Ascending aorta (tissue), 2 donors: ENCODE results near the gene CMPK2. TPM values are rescaled to one million over a fixed set of nuclear protein-coding genes. Genes with fewer than 3 reads are reported as not detected.

ENCODE experiments used
- DNase-seq, 2 donors: peaks; one replicate each; pipeline ENCODE4 v3.0.0-alpha.2; 2019; ENCODE audit warnings: low spot score in 2 of 2
- H3K27ac ChIP-seq, 2 donors: fragments of 200-600 bp; sonication (generic); one replicate each; pipeline ENCODE4 v1.5.1; 2016 to 2017; ENCODE audit warnings: mild to moderate bottlenecking in 1 of 2
- H3K27me3 ChIP-seq: fragments of 200-600 bp; sonication (generic); one replicate; pipeline ENCODE4 v1.5.1; 2017
- H3K36me3 ChIP-seq, 2 donors: fragments of 200-600 bp; sonication (generic); one replicate each; pipeline ENCODE4 v1.5.1; 2016
- H3K4me1 ChIP-seq, 2 donors: fragments of 200-600 bp; sonication (generic); one replicate each; pipeline ENCODE4 v1.5.1; 2016 to 2017; ENCODE audit warnings: mild to moderate bottlenecking in 1 of 2
- H3K4me3 ChIP-seq, 2 donors: fragments of 200-600 bp; sonication (generic); one replicate each; pipeline ENCODE4 v1.5.1; 2016 to 2017; ENCODE audit warnings: mild to moderate bottlenecking in 1 of 2
- H3K9me3 ChIP-seq, 2 donors: fragments of 200-600 bp; sonication (generic); one replicate each; pipeline ENCODE4 v1.5.1; 2016
- intact Hi-C: fragments of 100-400 bp; cut with DNase I; formaldehyde crosslinking; loops from one replicate; pipeline ENCODE4 v1.15.1; 2023
- total RNA-seq: library from RNA; depleted of rRNA; stranded (reverse); fragments of >200 nt; gene quantifications from one replicate; pipeline ENCODE4 v1.1.0, GENCODE V29; 2016
- TF ChIP-seq, protein P1 (sequence below), 3 experiments: fragments of 200-600 bp in 2 of 3; fragments of 450-650 bp in 1 of 3; sonication (generic) in 2 of 3; IDR thresholded peaks; one replicate each; pipeline ENCODE4 v1.5.1; 2016 to 2019; ENCODE audit warnings: antibody characterized with exemption in 3 of 3, mild to moderate bottlenecking in 1 of 3, moderate library complexity in 1 of 3

The CMPK2 gene
- total RNA-seq, 1 donor from 2014 or later: 9.4 TPM

DNA sequence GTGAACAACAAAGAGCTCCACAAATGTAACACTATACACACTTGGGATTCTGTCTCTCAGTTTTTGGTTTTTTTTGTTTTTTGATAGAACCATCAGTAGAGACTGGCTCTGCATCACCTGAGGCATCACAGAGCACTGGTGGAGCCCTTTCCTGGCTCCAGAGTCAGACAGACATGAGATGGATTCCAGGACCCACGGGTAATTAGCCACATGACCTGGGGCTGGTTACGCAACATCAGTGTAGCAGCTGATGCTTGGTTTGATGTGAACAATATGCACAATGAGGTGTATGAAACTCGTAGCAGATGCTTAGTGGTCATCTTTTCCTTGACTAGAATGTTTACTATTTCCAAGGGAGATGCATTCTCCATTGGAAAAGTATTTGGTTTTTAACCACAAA lies 40.7 kb downstream of the CMPK2 start:
- Histone ChIP-seq H3K36me3 (no peaks in the 10 kb centered on the region), H3K9me3 (no peaks in the 10 kb centered on the region), H3K4me1 (peaks cover 0 to 2% of the 10 kb centered on the region in 2 donors), H3K27me3 (no peaks in the 10 kb centered on the region), H3K27ac (no peak overlapping the region), H3K4me3 (no peak overlapping the region)
- TF ChIP-seq, protein P1, sequence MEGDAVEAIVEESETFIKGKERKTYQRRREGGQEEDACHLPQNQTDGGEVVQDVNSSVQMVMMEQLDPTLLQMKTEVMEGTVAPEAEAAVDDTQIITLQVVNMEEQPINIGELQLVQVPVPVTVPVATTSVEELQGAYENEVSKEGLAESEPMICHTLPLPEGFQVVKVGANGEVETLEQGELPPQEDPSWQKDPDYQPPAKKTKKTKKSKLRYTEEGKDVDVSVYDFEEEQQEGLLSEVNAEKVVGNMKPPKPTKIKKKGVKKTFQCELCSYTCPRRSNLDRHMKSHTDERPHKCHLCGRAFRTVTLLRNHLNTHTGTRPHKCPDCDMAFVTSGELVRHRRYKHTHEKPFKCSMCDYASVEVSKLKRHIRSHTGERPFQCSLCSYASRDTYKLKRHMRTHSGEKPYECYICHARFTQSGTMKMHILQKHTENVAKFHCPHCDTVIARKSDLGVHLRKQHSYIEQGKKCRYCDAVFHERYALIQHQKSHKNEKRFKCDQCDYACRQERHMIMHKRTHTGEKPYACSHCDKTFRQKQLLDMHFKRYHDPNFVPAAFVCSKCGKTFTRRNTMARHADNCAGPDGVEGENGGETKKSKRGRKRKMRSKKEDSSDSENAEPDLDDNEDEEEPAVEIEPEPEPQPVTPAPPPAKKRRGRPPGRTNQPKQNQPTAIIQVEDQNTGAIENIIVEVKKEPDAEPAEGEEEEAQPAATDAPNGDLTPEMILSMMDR (IDR thresholded peaks at IDR 0.05): no peak
- intact Hi-C loops: no loop called here
- no peak for DNase-seq

DNA sequence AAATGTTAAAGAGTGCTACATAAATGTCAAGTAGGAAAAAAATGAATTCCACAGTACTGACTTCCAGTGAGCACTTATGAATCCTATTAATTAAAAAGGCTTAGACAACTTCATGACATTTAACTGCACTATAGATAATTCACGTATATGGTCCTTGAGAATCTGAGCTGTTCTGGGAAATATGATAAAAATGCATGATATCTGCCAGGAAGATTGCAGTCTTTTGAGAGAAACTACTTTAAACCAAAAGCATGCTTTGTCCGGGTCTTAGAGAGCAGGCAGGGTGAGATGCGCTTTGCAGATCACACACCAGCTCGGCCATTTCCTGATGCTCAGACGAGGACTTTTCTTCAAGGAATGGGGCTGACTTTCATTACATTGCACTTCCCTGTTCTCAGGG lies 42.6 kb downstream of the CMPK2 start:
- H3K4me3 ChIP-seq: no peak overlapping the region
- H3K36me3 ChIP-seq: no peaks in the 10 kb centered on the region
- TF ChIP-seq, protein P1 (IDR thresholded peaks at IDR 0.05): no peak
- intact Hi-C loops: no loop called here
- H3K9me3 ChIP-seq: no peaks in the 10 kb centered on the region
- no peaks in the 10 kb centered on the region for H3K27me3 ChIP-seq
- H3K27ac ChIP-seq: no peak overlapping the region
- DNase-seq: no peak
- H3K4me1 ChIP-seq: peaks cover 0 to 2% of the 10 kb centered on the region in 2 donors

DNA sequence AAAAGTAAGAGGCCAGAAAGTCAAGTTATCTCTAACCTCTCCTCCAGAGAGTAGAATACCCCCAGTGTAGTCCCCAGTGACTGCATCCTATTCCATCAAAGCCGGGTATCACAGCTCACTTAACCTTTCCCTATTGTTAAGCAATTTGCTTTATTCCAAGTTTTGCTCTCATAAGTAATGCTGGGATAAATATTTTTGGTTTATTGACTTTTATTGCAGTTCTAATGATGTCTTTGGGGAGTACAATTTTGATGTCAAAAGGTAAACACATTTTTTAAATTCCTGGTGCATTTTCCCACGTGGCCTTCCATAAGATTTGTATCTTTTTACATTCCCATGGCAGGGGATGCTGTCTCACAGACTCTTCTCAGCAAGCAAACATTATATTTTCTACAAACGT lies 43.3 kb downstream of the CMPK2 start:
- Histone ChIP-seq H3K4me3 (no peak overlapping the region), H3K4me1 (peaks cover 0 to under 1% of the 10 kb centered on the region in 2 donors), H3K9me3 (no peaks in the 10 kb centered on the region), H3K27ac (no peak overlapping the region), H3K27me3 (no peaks in the 10 kb centered on the region), H3K36me3 (no peaks in the 10 kb centered on the region)
- TF ChIP-seq, protein P1 (IDR thresholded peaks at IDR 0.05): no peak
- intact Hi-C loops: no loop called here
- no peak for DNase-seq

DNA sequence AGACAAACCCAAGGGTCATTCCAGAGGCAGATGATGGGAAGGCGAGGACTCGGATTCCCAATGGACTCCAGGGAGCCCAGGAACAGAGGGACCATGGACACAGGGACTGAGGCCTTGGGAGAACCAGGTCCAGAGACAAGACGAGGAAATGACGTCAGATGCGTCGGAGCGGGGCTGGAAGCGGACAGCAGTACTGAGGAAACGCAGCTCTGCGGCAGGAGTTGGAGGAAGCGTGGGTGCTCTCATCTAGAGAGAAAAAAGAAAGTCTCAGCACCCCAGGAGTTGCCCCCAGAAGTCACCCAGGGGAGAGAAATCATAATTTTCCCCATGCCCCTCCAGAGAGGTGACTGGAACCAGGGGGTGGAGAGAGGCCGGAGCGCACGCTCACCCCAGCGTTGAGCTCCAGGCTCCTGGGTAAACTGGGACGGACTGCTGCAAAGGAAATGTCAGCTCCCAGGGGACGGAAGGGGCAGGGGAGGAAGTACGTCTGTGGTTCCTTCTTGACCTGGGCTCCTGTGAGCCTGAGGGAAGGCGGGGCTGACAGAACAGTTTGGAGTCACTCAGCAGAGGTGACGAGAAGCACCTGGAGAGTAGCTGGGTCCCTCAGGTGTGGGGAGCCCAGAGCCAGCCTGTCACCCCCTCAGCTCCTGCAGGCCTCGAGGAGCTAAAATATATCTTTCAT lies 44.7 kb downstream of the CMPK2 start:
- H3K4me3 ChIP-seq: no peak overlapping the region
- no peak overlapping the region for H3K27ac ChIP-seq
- H3K9me3 ChIP-seq: no peaks in the 10 kb centered on the region
- H3K36me3 ChIP-seq: no peaks in the 10 kb centered on the region
- no peaks in the 10 kb centered on the region for H3K4me1 ChIP-seq
- DNase-seq: no peak
- intact Hi-C loops: no loop called here
- TF ChIP-seq, protein P1 (IDR thresholded peaks at IDR 0.05): no peak
- no peaks in the 10 kb centered on the region for H3K27me3 ChIP-seq

DNA sequence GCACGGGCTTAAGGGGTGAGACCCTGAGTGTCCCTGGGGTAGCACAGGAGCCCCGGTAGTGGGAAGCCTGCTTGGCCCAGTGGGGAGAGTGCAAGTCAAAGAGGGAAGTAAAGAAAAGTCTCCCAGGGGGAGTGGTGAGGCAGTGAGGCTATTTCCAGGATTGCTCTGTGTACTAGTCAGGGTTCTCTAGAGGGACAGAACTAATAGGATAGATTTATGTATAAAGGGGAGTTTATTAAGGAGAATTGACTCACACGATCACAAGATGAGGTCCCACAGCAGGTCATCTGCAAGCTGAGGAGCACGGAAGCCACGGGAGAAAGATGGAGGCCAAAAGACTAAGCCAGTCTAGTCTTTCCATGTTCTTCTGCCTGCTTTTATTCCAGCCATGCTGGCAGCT lies 45.5 kb downstream of the CMPK2 start:
- intact Hi-C loops: no loop called here
- Histone ChIP-seq H3K4me3 (no peak overlapping the region), H3K27ac (no peak overlapping the region), H3K4me1 (no peaks in the 10 kb centered on the region), H3K27me3 (no peaks in the 10 kb centered on the region), H3K9me3 (no peaks in the 10 kb centered on the region), H3K36me3 (no peaks in the 10 kb centered on the region)
- TF ChIP-seq, protein P1 (IDR thresholded peaks at IDR 0.05): no peak
- no peak for DNase-seq

DNA sequence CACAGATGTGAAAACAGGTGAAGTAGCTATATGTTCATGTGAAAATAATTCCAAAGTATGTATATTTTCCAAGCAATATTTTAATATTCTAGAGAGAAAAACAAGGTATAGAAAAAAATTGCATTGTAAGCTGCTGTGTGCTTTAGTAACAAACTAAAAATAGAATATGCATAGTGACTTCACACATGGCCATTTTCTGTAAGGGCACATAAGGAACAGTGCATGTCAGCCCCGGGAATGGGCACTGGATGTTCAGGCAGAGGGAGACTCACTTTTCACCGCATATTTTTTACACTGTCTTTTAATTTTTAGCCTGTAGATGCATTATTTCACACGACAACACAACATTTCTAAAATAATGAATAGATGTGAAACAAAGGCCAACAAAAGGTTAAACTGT lies 46.0 kb downstream of the CMPK2 start:
- intact Hi-C loops: no loop called here
- Histone ChIP-seq H3K27me3 (no peaks in the 10 kb centered on the region), H3K4me3 (no peak overlapping the region), H3K36me3 (no peaks in the 10 kb centered on the region), H3K4me1 (no peaks in the 10 kb centered on the region), H3K27ac (no peak overlapping the region), H3K9me3 (no peaks in the 10 kb centered on the region)
- no peak for DNase-seq
- TF ChIP-seq, protein P1 (IDR thresholded peaks at IDR 0.05): no peak
